ENCODE measurements around the gene PTGFRN. TPM values are rescaled to one million over a fixed set of nuclear protein-coding genes. Genes with fewer than 3 reads are reported as not detected.

The PTGFRN gene
- total RNA-seq, 1 donor from 2014 or later, result 106 TPM

GRCh38 chr1:116991918-116992317 is 82.2 kb downstream of the PTGFRN start:
- H3K36me3 Mint-ChIP-seq, result peaks cover 53% of the 10 kb centered on the region
- H3K27me3 Mint-ChIP-seq (ENCODE audit: low read depth), result no peaks in the 10 kb centered on the region
- H3K27ac Mint-ChIP-seq, result no peak overlapping the region
- DNase-seq (ENCODE audit: low spot score in 2 of 2, unreplicated experiment in 2 of 2), result no peak
- H3K9me3 Mint-ChIP-seq, result peaks cover 21% of the 10 kb centered on the region
- H3K4me3 Mint-ChIP-seq, result no peak overlapping the region
- TF ChIP-seq, protein P1, sequence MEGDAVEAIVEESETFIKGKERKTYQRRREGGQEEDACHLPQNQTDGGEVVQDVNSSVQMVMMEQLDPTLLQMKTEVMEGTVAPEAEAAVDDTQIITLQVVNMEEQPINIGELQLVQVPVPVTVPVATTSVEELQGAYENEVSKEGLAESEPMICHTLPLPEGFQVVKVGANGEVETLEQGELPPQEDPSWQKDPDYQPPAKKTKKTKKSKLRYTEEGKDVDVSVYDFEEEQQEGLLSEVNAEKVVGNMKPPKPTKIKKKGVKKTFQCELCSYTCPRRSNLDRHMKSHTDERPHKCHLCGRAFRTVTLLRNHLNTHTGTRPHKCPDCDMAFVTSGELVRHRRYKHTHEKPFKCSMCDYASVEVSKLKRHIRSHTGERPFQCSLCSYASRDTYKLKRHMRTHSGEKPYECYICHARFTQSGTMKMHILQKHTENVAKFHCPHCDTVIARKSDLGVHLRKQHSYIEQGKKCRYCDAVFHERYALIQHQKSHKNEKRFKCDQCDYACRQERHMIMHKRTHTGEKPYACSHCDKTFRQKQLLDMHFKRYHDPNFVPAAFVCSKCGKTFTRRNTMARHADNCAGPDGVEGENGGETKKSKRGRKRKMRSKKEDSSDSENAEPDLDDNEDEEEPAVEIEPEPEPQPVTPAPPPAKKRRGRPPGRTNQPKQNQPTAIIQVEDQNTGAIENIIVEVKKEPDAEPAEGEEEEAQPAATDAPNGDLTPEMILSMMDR (IDR thresholded peaks at IDR 0.05; ENCODE audit: unreplicated experiment), result no peak
- peaks cover 15% of the 10 kb centered on the region for H3K4me1 Mint-ChIP-seq

DNA sequence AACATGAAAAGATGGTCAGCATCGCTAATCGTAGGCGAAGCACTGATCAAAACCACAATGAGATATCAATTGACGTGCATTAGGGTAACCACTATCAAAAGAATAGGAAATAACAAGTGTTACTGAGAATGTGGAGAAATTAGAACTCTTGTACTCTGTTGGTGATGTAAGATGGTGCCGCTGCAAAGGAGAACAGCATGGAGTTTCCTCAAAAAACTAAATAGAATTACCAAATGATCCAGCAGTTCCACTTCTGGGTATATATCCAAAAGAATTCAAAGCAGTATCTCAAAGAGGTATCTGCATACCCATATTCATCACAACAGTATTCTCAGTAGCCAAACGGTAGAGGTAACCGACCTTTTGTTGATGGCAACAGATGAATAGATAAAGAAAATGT is 83.6 kb downstream of the PTGFRN start:
- no peak for DNase-seq (ENCODE audit: low spot score in 2 of 2, unreplicated experiment in 2 of 2)
- H3K36me3 Mint-ChIP-seq, result peaks cover 46% of the 10 kb centered on the region
- H3K4me3 Mint-ChIP-seq, result no peak overlapping the region
- H3K27ac Mint-ChIP-seq, result no peak overlapping the region
- H3K9me3 Mint-ChIP-seq, result peaks cover 21% of the 10 kb centered on the region
- TF ChIP-seq, protein P1 (IDR thresholded peaks at IDR 0.05; ENCODE audit: unreplicated experiment), result no peak
- H3K27me3 Mint-ChIP-seq (ENCODE audit: low read depth), result no peaks in the 10 kb centered on the region
- H3K4me1 Mint-ChIP-seq, result peaks cover 8% of the 10 kb centered on the region

GRCh38 chr1:116994411-116994810 is 84.7 kb downstream of the PTGFRN start:
- H3K4me3 Mint-ChIP-seq, result no peak overlapping the region
- H3K27me3 Mint-ChIP-seq (ENCODE audit: low read depth), result no peaks in the 10 kb centered on the region
- H3K27ac Mint-ChIP-seq, result no peak overlapping the region
- H3K36me3 Mint-ChIP-seq, result peaks cover 41% of the 10 kb centered on the region
- H3K9me3 Mint-ChIP-seq, result peaks cover 23% of the 10 kb centered on the region
- TF ChIP-seq, protein P1 (IDR thresholded peaks at IDR 0.05; ENCODE audit: unreplicated experiment), result no peak
- no peak for DNase-seq (ENCODE audit: low spot score in 2 of 2, unreplicated experiment in 2 of 2)
- H3K4me1 Mint-ChIP-seq, result peaks cover 3% of the 10 kb centered on the region

- no peak for DNase-seq (ENCODE audit: low spot score in 2 of 2, unreplicated experiment in 2 of 2)
- Mint-ChIP-seq H3K27ac (no peak overlapping the region), H3K4me1 (peaks cover 3% of the 10 kb centered on the region), H3K36me3 (peaks cover 20% of the 10 kb centered on the region), H3K9me3 (peaks cover 19% of the 10 kb centered on the region), H3K27me3 (ENCODE audit: low read depth) (no peaks in the 10 kb centered on the region), H3K4me3 (no peak overlapping the region)
- TF ChIP-seq, protein P1 (IDR thresholded peaks at IDR 0.05; ENCODE audit: unreplicated experiment), result no peak
Measured at GRCh38 chr1:116997066-116997465, 87.3 kb downstream of the PTGFRN start.

DNA sequence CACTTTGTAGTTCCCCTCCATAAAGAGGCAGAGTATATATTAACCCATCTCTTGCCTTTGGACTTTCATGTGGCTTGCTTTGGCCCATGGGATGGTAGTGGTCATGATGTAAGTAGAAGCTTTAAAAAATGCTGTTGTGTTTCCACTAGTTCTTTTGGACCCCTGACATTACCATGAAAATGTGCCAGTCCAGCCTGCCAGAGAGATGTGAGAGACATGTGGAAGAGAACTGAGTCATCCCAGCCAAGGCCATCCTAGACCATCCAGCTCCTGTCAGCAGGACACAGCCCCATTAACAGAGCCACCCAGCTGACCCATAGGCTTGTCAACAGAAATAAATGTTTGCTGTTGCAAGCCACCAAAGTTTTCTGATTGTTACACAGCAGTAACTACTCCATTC is 87.9 kb downstream of the PTGFRN start:
- DNase-seq (ENCODE audit: low spot score in 2 of 2, unreplicated experiment in 2 of 2), result no peak
- Mint-ChIP-seq H3K36me3 (peaks cover 14% of the 10 kb centered on the region), H3K27me3 (ENCODE audit: low read depth) (no peaks in the 10 kb centered on the region), H3K4me1 (peaks cover 3% of the 10 kb centered on the region), H3K27ac (peak overlapping the region; percentile 11), H3K9me3 (peaks cover 16% of the 10 kb centered on the region), H3K4me3 (no peak overlapping the region)
- TF ChIP-seq, protein P1 (IDR thresholded peaks at IDR 0.05; ENCODE audit: unreplicated experiment), result no peak

DNA sequence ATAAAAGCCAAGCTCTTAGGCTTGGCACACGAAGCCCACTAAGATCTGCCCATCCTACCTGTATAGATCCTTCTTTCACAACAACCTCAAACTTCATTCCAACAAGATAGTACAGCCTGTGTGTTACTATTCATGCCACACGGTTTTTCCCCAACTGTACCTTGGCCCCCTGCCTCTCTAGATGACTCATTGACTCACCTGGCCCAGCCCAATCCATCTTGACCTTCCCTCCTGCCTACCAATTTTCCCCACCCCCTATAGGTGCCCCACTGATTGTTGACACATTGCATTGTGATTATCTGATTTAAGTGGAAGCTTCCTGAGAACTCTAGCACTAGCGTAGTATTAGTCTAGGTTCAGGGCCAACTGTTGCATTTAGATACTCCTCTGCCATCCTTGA is 89.9 kb downstream of the PTGFRN start:
- no peaks in the 10 kb centered on the region for H3K27me3 Mint-ChIP-seq (ENCODE audit: low read depth)
- no peak for DNase-seq (ENCODE audit: low spot score in 2 of 2, unreplicated experiment in 2 of 2)
- H3K36me3 Mint-ChIP-seq, result peaks cover 2% of the 10 kb centered on the region
- H3K4me1 Mint-ChIP-seq, result peaks cover 9% of the 10 kb centered on the region
- TF ChIP-seq, protein P1 (IDR thresholded peaks at IDR 0.05; ENCODE audit: unreplicated experiment), result no peak
- no peak overlapping the region for H3K27ac Mint-ChIP-seq
- H3K9me3 Mint-ChIP-seq, result peaks cover 5% of the 10 kb centered on the region
- H3K4me3 Mint-ChIP-seq, result no peak overlapping the region
